K562 (cell line): Measurements from ENCODE around the gene PSMD13. TPM values are rescaled to one million over a fixed set of nuclear protein-coding genes. Genes with fewer than 3 reads are reported as not detected.

Source experiments
- MAFF ChIP-seq: IDR thresholded peaks from 2 replicates; pipeline ENCODE4 v1.6.1; 2012; ENCODE audit warnings: low read length, improper control_type of control experiment
- MED1 ChIP-seq: sonication (generic); formaldehyde crosslinking; IDR thresholded peaks from 2 replicates; pipeline ENCODE4 v1.8.1; 2023; ENCODE audit warnings: missing genetic modification reagents, borderline replicate concordance
- POLR2AphosphoS5 ChIP-seq: IDR thresholded peaks from 2 replicates; pipeline ENCODE4 v1.6.1; 2011; ENCODE audit warnings: mild to moderate bottlenecking, low read depth, low read length, moderate library complexity; ENCODE audit not compliant: control insufficient read depth, insufficient read depth
- PYGO2 ChIP-seq: fragments of 450-650 bp; IDR thresholded peaks from 2 replicates; pipeline ENCODE4 v1.6.1; 2016; ENCODE audit warnings: mild to moderate bottlenecking, missing genetic modification characterization, moderate library complexity, missing compliant biosample characterization
- RAD51 ChIP-seq: fragments of 450-650 bp; IDR thresholded peaks from 2 replicates; pipeline ENCODE4 v1.7.1; 2016; ENCODE audit warnings: low read depth, mild to moderate bottlenecking, borderline replicate concordance
- SAP30 ChIP-seq: fragments of 200-600 bp; sonication (generic); IDR thresholded peaks from 2 replicates; pipeline ENCODE4 v1.6.1; 2012; ENCODE audit warnings: borderline replicate concordance, low read depth, mild to moderate bottlenecking, moderate library complexity, low read length, control low read depth, inconsistent platforms; ENCODE audit not compliant: insufficient read depth, poor library complexity, severe bottlenecking
- SIRT6 ChIP-seq: IDR thresholded peaks from one replicate; pipeline ENCODE4 v1.6.1; 2012; ENCODE audit warnings: low read depth, mild to moderate bottlenecking, control low read depth, inconsistent platforms, low read length, moderate library complexity
- SMARCC2 ChIP-seq: fragments of 450-650 bp; IDR thresholded peaks from 2 replicates; pipeline ENCODE4 v1.6.1; 2017; ENCODE audit warnings: antibody characterized with exemption, moderate library complexity, mild to moderate bottlenecking, low read depth
- SOX6 ChIP-seq: fragments of 450-650 bp; IDR thresholded peaks from 2 replicates; pipeline ENCODE4 v1.6.1; 2014; ENCODE audit warnings: mild to moderate bottlenecking
- TAF9B ChIP-seq: fragments of 450-650 bp; IDR thresholded peaks from 2 replicates; pipeline ENCODE4 v1.6.1; 2018; ENCODE audit warnings: mild to moderate bottlenecking; ENCODE audit not compliant: partially characterized antibody
- ZBTB9 ChIP-seq: fragments of 450-650 bp; formaldehyde crosslinking; IDR thresholded peaks from 2 replicates; pipeline ENCODE4 v1.4.0; 2020; ENCODE audit warnings: mild to moderate bottlenecking, moderate library complexity
- ZNF830 ChIP-seq: fragments of 250-450 bp; sonication (Bioruptor Pico); IDR thresholded peaks from 2 replicates; pipeline ENCODE4 v1.5.0; 2021; ENCODE audit warnings: mild to moderate bottlenecking
- polyA plus RNA-seq, 8 experiments: library from polyadenylated mRNA; depleted of rRNA in 4 of 8; stranded (reverse) in 5 of 8; unstranded in 3 of 8; fragments of >200 nt; fragmentation: Nextera tagmentation in 2 of 8; fragmentation: Illumina TruSeq in 1 of 8; extraction: Ambion mirVana in 2 of 8; extraction: Trizol in 1 of 8; gene quantifications; 2 replicates each; pipeline versions ENCODE4 v1.2.1 to v1.2.3, GENCODE V29; 2011 to 2014; ENCODE audit warnings: inconsistent platforms in 1 of 8, missing spikeins in 1 of 8
- total RNA-seq, 7 experiments: library from RNA; depleted of rRNA in 6 of 7; stranded (reverse); fragments of >200 nt in 6 of 7; fragmentation: Illumina TruSeq in 2 of 7; extraction: Trizol in 2 of 7; gene quantifications; 2 replicates each; pipeline versions ENCODE4 v1.2.1 to v1.2.3, GENCODE V29; 2011 to 2021; ENCODE audit warnings: low replicate concordance in 1 of 7
- TF ChIP-seq, protein P1 (sequence below): fragments of 450-650 bp; IDR thresholded peaks from 2 replicates; pipeline ENCODE4 v1.6.1; 2016; ENCODE audit warnings: mild to moderate bottlenecking, moderate library complexity
- TF ChIP-seq, protein P2 (sequence below): fragments of 450-650 bp; formaldehyde crosslinking; IDR thresholded peaks from 2 replicates; pipeline ENCODE4 v1.4.0; 2022; ENCODE audit warnings: mild to moderate bottlenecking, moderate library complexity

The PSMD13 gene
- total and polyA plus RNA-seq, 9 of the 15 experiments (the other 6 are each of a cell fraction or from before 2014, with no cell fraction given), result 185 to 383 (median 267) TPM

GRCh38 chr11:208181-208916 lies 28.4 kb upstream of the PSMD13 start (continued):
- TF ChIP-seq, protein P1, sequence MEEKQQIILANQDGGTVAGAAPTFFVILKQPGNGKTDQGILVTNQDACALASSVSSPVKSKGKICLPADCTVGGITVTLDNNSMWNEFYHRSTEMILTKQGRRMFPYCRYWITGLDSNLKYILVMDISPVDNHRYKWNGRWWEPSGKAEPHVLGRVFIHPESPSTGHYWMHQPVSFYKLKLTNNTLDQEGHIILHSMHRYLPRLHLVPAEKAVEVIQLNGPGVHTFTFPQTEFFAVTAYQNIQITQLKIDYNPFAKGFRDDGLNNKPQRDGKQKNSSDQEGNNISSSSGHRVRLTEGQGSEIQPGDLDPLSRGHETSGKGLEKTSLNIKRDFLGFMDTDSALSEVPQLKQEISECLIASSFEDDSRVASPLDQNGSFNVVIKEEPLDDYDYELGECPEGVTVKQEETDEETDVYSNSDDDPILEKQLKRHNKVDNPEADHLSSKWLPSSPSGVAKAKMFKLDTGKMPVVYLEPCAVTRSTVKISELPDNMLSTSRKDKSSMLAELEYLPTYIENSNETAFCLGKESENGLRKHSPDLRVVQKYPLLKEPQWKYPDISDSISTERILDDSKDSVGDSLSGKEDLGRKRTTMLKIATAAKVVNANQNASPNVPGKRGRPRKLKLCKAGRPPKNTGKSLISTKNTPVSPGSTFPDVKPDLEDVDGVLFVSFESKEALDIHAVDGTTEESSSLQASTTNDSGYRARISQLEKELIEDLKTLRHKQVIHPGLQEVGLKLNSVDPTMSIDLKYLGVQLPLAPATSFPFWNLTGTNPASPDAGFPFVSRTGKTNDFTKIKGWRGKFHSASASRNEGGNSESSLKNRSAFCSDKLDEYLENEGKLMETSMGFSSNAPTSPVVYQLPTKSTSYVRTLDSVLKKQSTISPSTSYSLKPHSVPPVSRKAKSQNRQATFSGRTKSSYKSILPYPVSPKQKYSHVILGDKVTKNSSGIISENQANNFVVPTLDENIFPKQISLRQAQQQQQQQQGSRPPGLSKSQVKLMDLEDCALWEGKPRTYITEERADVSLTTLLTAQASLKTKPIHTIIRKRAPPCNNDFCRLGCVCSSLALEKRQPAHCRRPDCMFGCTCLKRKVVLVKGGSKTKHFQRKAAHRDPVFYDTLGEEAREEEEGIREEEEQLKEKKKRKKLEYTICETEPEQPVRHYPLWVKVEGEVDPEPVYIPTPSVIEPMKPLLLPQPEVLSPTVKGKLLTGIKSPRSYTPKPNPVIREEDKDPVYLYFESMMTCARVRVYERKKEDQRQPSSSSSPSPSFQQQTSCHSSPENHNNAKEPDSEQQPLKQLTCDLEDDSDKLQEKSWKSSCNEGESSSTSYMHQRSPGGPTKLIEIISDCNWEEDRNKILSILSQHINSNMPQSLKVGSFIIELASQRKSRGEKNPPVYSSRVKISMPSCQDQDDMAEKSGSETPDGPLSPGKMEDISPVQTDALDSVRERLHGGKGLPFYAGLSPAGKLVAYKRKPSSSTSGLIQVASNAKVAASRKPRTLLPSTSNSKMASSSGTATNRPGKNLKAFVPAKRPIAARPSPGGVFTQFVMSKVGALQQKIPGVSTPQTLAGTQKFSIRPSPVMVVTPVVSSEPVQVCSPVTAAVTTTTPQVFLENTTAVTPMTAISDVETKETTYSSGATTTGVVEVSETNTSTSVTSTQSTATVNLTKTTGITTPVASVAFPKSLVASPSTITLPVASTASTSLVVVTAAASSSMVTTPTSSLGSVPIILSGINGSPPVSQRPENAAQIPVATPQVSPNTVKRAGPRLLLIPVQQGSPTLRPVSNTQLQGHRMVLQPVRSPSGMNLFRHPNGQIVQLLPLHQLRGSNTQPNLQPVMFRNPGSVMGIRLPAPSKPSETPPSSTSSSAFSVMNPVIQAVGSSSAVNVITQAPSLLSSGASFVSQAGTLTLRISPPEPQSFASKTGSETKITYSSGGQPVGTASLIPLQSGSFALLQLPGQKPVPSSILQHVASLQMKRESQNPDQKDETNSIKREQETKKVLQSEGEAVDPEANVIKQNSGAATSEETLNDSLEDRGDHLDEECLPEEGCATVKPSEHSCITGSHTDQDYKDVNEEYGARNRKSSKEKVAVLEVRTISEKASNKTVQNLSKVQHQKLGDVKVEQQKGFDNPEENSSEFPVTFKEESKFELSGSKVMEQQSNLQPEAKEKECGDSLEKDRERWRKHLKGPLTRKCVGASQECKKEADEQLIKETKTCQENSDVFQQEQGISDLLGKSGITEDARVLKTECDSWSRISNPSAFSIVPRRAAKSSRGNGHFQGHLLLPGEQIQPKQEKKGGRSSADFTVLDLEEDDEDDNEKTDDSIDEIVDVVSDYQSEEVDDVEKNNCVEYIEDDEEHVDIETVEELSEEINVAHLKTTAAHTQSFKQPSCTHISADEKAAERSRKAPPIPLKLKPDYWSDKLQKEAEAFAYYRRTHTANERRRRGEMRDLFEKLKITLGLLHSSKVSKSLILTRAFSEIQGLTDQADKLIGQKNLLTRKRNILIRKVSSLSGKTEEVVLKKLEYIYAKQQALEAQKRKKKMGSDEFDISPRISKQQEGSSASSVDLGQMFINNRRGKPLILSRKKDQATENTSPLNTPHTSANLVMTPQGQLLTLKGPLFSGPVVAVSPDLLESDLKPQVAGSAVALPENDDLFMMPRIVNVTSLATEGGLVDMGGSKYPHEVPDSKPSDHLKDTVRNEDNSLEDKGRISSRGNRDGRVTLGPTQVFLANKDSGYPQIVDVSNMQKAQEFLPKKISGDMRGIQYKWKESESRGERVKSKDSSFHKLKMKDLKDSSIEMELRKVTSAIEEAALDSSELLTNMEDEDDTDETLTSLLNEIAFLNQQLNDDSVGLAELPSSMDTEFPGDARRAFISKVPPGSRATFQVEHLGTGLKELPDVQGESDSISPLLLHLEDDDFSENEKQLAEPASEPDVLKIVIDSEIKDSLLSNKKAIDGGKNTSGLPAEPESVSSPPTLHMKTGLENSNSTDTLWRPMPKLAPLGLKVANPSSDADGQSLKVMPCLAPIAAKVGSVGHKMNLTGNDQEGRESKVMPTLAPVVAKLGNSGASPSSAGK, result no peak
- no peak for TF ChIP-seq RAD51
- no peak for TF ChIP-seq MED1 (CRISPR knock-in tag)
- TF ChIP-seq MAFF, result no peak
- TF ChIP-seq ZBTB9 (CRISPR knock-in tag), result 0 out of 2 replicates have a peak, but pooled peaks have one; percentile 14
- TF ChIP-seq, protein P2, sequence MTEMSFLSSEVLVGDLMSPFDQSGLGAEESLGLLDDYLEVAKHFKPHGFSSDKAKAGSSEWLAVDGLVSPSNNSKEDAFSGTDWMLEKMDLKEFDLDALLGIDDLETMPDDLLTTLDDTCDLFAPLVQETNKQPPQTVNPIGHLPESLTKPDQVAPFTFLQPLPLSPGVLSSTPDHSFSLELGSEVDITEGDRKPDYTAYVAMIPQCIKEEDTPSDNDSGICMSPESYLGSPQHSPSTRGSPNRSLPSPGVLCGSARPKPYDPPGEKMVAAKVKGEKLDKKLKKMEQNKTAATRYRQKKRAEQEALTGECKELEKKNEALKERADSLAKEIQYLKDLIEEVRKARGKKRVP (CRISPR knock-in tag), result no peak
- no peak for TF ChIP-seq SIRT6
- no peak for TF ChIP-seq SAP30
- TF ChIP-seq SOX6, result peak; percentile 78
- no peak for TF ChIP-seq ZNF830
- no peak for TF ChIP-seq PYGO2 (tag)
- TF ChIP-seq TAF9B, result no peak
- TF ChIP-seq SMARCC2, result no peak
- peak; percentile 67 for TF ChIP-seq POLR2AphosphoS5
